Measurements from ENCODE around the gene P2RY12.

The P2RY12 gene

GRCh38 chr3:151351219-151351618 is 33.3 kb downstream of the P2RY12 start:
- TF ChIP-seq CTCF (IDR thresholded peaks at IDR 0.05; ENCODE audit: unreplicated experiment in 3 of 3), result no peak
- Mint-ChIP-seq H3K4me3 (no peak overlapping the region), H3K27me3 (ENCODE audit: low read depth) (no peaks in the 10 kb centered on the region), H3K4me1 (no peaks in the 10 kb centered on the region), H3K36me3 (ENCODE audit: low read depth) (no peaks in the 10 kb centered on the region), H3K27ac (no peak overlapping the region), H3K9me3 (no peaks in the 10 kb centered on the region)

- H3K27ac Mint-ChIP-seq, result no peak overlapping the region
Measured at GRCh38 chr3:151350656-151351055, 33.9 kb downstream of the P2RY12 start.

GRCh38 chr3:151347432-151347831 is 37.1 kb downstream of the P2RY12 start:
- Mint-ChIP-seq H3K27me3 (ENCODE audit: low read depth) (no peaks in the 10 kb centered on the region), H3K4me1 (no peaks in the 10 kb centered on the region), H3K9me3 (no peaks in the 10 kb centered on the region), H3K4me3 (no peak overlapping the region), H3K36me3 (ENCODE audit: low read depth) (no peaks in the 10 kb centered on the region), H3K27ac (no peak overlapping the region)
- no peak for TF ChIP-seq CTCF (IDR thresholded peaks at IDR 0.05; ENCODE audit: unreplicated experiment in 3 of 3)

More at GRCh38 chr3:151350656-151351055, 33.9 kb downstream of the P2RY12 start:
- no peaks in the 10 kb centered on the region for H3K9me3 Mint-ChIP-seq
- no peaks in the 10 kb centered on the region for H3K27me3 Mint-ChIP-seq (ENCODE audit: low read depth)
- H3K4me3 Mint-ChIP-seq, result no peak overlapping the region
- no peak for TF ChIP-seq CTCF (IDR thresholded peaks at IDR 0.05; ENCODE audit: unreplicated experiment in 3 of 3)
- H3K4me1 Mint-ChIP-seq, result no peaks in the 10 kb centered on the region
- no peaks in the 10 kb centered on the region for H3K36me3 Mint-ChIP-seq (ENCODE audit: low read depth)

GRCh38 chr3:151346292-151346691 is 38.3 kb downstream of the P2RY12 start:
- Mint-ChIP-seq H3K27ac (no peak overlapping the region), H3K4me3 (no peak overlapping the region), H3K9me3 (no peaks in the 10 kb centered on the region), H3K4me1 (no peaks in the 10 kb centered on the region), H3K27me3 (ENCODE audit: low read depth) (no peaks in the 10 kb centered on the region), H3K36me3 (ENCODE audit: low read depth) (no peaks in the 10 kb centered on the region)
- TF ChIP-seq CTCF (IDR thresholded peaks at IDR 0.05; ENCODE audit: unreplicated experiment in 3 of 3), result no peak

- Mint-ChIP-seq H3K4me3 (no peak overlapping the region), H3K9me3 (no peaks in the 10 kb centered on the region), H3K4me1 (no peaks in the 10 kb centered on the region), H3K36me3 (ENCODE audit: low read depth) (no peaks in the 10 kb centered on the region), H3K27me3 (ENCODE audit: low read depth) (no peaks in the 10 kb centered on the region), H3K27ac (no peak overlapping the region)
- TF ChIP-seq CTCF (IDR thresholded peaks at IDR 0.05; ENCODE audit: unreplicated experiment in 3 of 3), result no peak
Measured at GRCh38 chr3:151345859-151346258, 38.7 kb downstream of the P2RY12 start.

GRCh38 chr3:151331696-151332095 is 52.9 kb downstream of the P2RY12 start:
- Mint-ChIP-seq H3K27me3 (ENCODE audit: low read depth) (no peaks in the 10 kb centered on the region), H3K4me1 (no peaks in the 10 kb centered on the region), H3K27ac (no peak overlapping the region), H3K36me3 (ENCODE audit: low read depth) (no peaks in the 10 kb centered on the region), H3K9me3 (no peaks in the 10 kb centered on the region), H3K4me3 (no peak overlapping the region)
- no peak for TF ChIP-seq CTCF (IDR thresholded peaks at IDR 0.05; ENCODE audit: unreplicated experiment in 3 of 3)
